Activated T-cell treated with anti-CD3 and anti-CD28 coated beads, Interleukin-2, amount 50 U/mL, for 4 hours (primary cell): ENCODE data around the gene ANTXRL. TPM values are rescaled to one million over a fixed set of nuclear protein-coding genes. Genes with fewer than 3 reads are reported as not detected.
"Not testable (repeated sequence)": the region's sequence is repeated elsewhere in the genome, so short reads cannot be mapped to it uniquely, and the experiment has no call there.

ENCODE experiments used
- ATAC-seq, 2 donors: fragments of 200-7000 bp; cut with Tn5 transposase; one replicate each; pipeline ENCODE4 v1.10.0; 2021
- DNase-seq: peaks from one replicate; pipeline ENCODE4 v3.0.0-alpha.2; 2020
- H3K27me3 Mint-ChIP-seq: one replicate; pipeline ENCODE4 v1.8.0; 2021; ENCODE audit warnings: low read depth, mixed read lengths
- H3K36me3 Mint-ChIP-seq: one replicate; pipeline ENCODE4 v1.8.0; 2022; ENCODE audit warnings: mixed read lengths; ENCODE audit not compliant: insufficient read depth
- H3K4me1 Mint-ChIP-seq: one replicate; pipeline ENCODE4 v1.8.0; 2021; ENCODE audit warnings: low read depth, mixed read lengths
- H3K4me3 Mint-ChIP-seq: one replicate; pipeline ENCODE4 v1.8.0; 2021; ENCODE audit warnings: mild to moderate bottlenecking, moderate library complexity, mixed read lengths
- H3K9me3 Mint-ChIP-seq: one replicate; pipeline ENCODE4 v1.8.0; 2021; ENCODE audit warnings: mixed read lengths
- total RNA-seq, 3 donors: library from RNA; stranded (reverse); gene quantifications; one replicate each; pipeline ENCODE4 v1.2.1, GENCODE V29; 2021

Gene ANTXRL
- total RNA-seq, 3 donors from 2014 or later = not detected

- no peaks in the 10 kb centered on the region for H3K36me3 Mint-ChIP-seq
- peaks cover 25% of the 10 kb centered on the region for H3K4me1 Mint-ChIP-seq
- H3K27me3 Mint-ChIP-seq = peaks cover 2% of the 10 kb centered on the region
- DNase-seq = no peak
- no peaks in the 10 kb centered on the region for H3K9me3 Mint-ChIP-seq
- H3K4me3 Mint-ChIP-seq = no peak overlapping the region
- ATAC-seq = no peak
Observed at GRCh38 chr10:46301721-46302479, 15.1 kb downstream of the ANTXRL start.

- DNase-seq, ATAC-seq, H3K4me3 Mint-ChIP-seq, H3K36me3 Mint-ChIP-seq, H3K27me3 Mint-ChIP-seq, H3K9me3 Mint-ChIP-seq: not testable (repeated sequence)
- peaks cover 22% of the 10 kb centered on the region for H3K4me1 Mint-ChIP-seq
Observed at GRCh38 chr10:46302765-46303352, 16.1 kb downstream of the ANTXRL start.

GRCh38 chr10:46304062-46304461, 17.3 kb downstream of the ANTXRL start:
- Mint-ChIP-seq H3K27me3 (peaks cover 2% of the 10 kb centered on the region), H3K4me1 (peaks cover 10% of the 10 kb centered on the region), H3K9me3 (no peaks in the 10 kb centered on the region), H3K36me3 (no peaks in the 10 kb centered on the region), H3K4me3 (no peak overlapping the region)
- no peak for ATAC-seq
- DNase-seq = no peak

GRCh38 chr10:46304671-46305070, 17.9 kb downstream of the ANTXRL start:
- not testable (repeated sequence) for H3K9me3 Mint-ChIP-seq, H3K27me3 Mint-ChIP-seq, DNase-seq, H3K4me1 Mint-ChIP-seq, H3K4me3 Mint-ChIP-seq, H3K36me3 Mint-ChIP-seq, ATAC-seq

GRCh38 chr10:46305079-46305818, 18.5 kb downstream of the ANTXRL start:
- H3K4me3 Mint-ChIP-seq = no peak overlapping the region
- ATAC-seq (no peak), DNase-seq (no peak)
- H3K9me3 Mint-ChIP-seq = no peaks in the 10 kb centered on the region
- H3K27me3 Mint-ChIP-seq = peaks cover 2% of the 10 kb centered on the region
- no peaks in the 10 kb centered on the region for H3K36me3 Mint-ChIP-seq
- H3K4me1 Mint-ChIP-seq = no peaks in the 10 kb centered on the region

GRCh38 chr10:46305986-46306385, 19.2 kb downstream of the ANTXRL start:
- DNase-seq = no peak
- H3K36me3 Mint-ChIP-seq = no peaks in the 10 kb centered on the region
- H3K4me3 Mint-ChIP-seq = no peak overlapping the region
- H3K9me3 Mint-ChIP-seq = no peaks in the 10 kb centered on the region
- ATAC-seq = no peak
- H3K27me3 Mint-ChIP-seq = peaks cover 2% of the 10 kb centered on the region
- H3K4me1 Mint-ChIP-seq = no peaks in the 10 kb centered on the region

- ATAC-seq = no peak
- DNase-seq = no peak
Observed at GRCh38 chr10:46306516-46307184, 19.9 kb downstream of the ANTXRL start.

GRCh38 chr10:46307281-46308112, 20.7 kb downstream of the ANTXRL start:
- Mint-ChIP-seq H3K27me3 (peaks cover 2% of the 10 kb centered on the region), H3K36me3 (no peaks in the 10 kb centered on the region), H3K9me3 (no peaks in the 10 kb centered on the region), H3K4me3 (no peak overlapping the region), H3K4me1 (no peaks in the 10 kb centered on the region)
- ATAC-seq (no peak), DNase-seq (no peak)

More at GRCh38 chr10:46306516-46307184, 19.9 kb downstream of the ANTXRL start:
- Mint-ChIP-seq H3K36me3 (no peaks in the 10 kb centered on the region), H3K27me3 (peaks cover 2% of the 10 kb centered on the region), H3K4me3 (no peak overlapping the region), H3K9me3 (no peaks in the 10 kb centered on the region), H3K4me1 (no peaks in the 10 kb centered on the region)

- Mint-ChIP-seq H3K4me3 (no peak overlapping the region), H3K27me3 (peaks cover 2% of the 10 kb centered on the region), H3K36me3 (no peaks in the 10 kb centered on the region), H3K9me3 (no peaks in the 10 kb centered on the region), H3K4me1 (no peaks in the 10 kb centered on the region)
- no peak for DNase-seq
- no peak for ATAC-seq
Observed at GRCh38 chr10:46308113-46308415, 21.3 kb downstream of the ANTXRL start.

GRCh38 chr10:46308666-46309450, 22.1 kb downstream of the ANTXRL start:
- Mint-ChIP-seq H3K27me3 (peaks cover 2% of the 10 kb centered on the region), H3K4me3 (no peak overlapping the region), H3K4me1 (no peaks in the 10 kb centered on the region), H3K36me3 (no peaks in the 10 kb centered on the region), H3K9me3 (no peaks in the 10 kb centered on the region)
- no peak for DNase-seq
- no peak for ATAC-seq

- DNase-seq = no peak
- ATAC-seq = no peak
- no peaks in the 10 kb centered on the region for H3K36me3 Mint-ChIP-seq
- no peak overlapping the region for H3K4me3 Mint-ChIP-seq
- peaks cover 2% of the 10 kb centered on the region for H3K27me3 Mint-ChIP-seq
- no peaks in the 10 kb centered on the region for H3K4me1 Mint-ChIP-seq
- no peaks in the 10 kb centered on the region for H3K9me3 Mint-ChIP-seq
Observed at GRCh38 chr10:46309511-46310142, 22.8 kb downstream of the ANTXRL start.

GRCh38 chr10:46310143-46310514, 23.3 kb downstream of the ANTXRL start:
- no peaks in the 10 kb centered on the region for H3K4me1 Mint-ChIP-seq
- no peak for DNase-seq
- peaks cover under 1% of the 10 kb centered on the region for H3K27me3 Mint-ChIP-seq
- no peaks in the 10 kb centered on the region for H3K9me3 Mint-ChIP-seq
- no peak overlapping the region for H3K4me3 Mint-ChIP-seq
- H3K36me3 Mint-ChIP-seq = no peaks in the 10 kb centered on the region
- no peak for ATAC-seq

GRCh38 chr10:46310851-46311250, 24.1 kb downstream of the ANTXRL start:
- Mint-ChIP-seq H3K36me3 (no peaks in the 10 kb centered on the region), H3K27me3 (no peaks in the 10 kb centered on the region), H3K4me3 (no peak overlapping the region), H3K9me3 (no peaks in the 10 kb centered on the region), H3K4me1 (no peaks in the 10 kb centered on the region)
- DNase-seq (no peak), ATAC-seq (no peak)
